H9 (cell line): ENCODE measurements around the gene TNPO1. TPM values are rescaled to one million over a fixed set of nuclear protein-coding genes. Genes with fewer than 3 reads are reported as not detected.

Source experiments
- DNase-seq: peaks from one replicate; pipeline ENCODE4 v3.0.0-alpha.2; 2017
- H2AFZ ChIP-seq: one replicate; pipeline ENCODE4 v1.6.1; 2013; ENCODE audit warnings: mild to moderate bottlenecking, low read length, control low read depth, moderate library complexity
- H2AK5ac ChIP-seq: 2 replicates; pipeline ENCODE4 v1.6.1; 2013; ENCODE audit warnings: low read length, control low read depth, mixed read lengths; ENCODE audit not compliant: insufficient read length
- H2BK120ac ChIP-seq: one replicate; pipeline ENCODE4 v1.6.1; 2013; ENCODE audit warnings: low read depth, mild to moderate bottlenecking, low read length, control low read depth, inconsistent platforms; ENCODE audit not compliant: poor library complexity, severe bottlenecking
- H2BK12ac ChIP-seq: 2 replicates; pipeline ENCODE4 v1.6.1; 2013; ENCODE audit warnings: low read length, control low read depth, mixed read lengths, low read depth; ENCODE audit not compliant: insufficient read length
- H2BK15ac ChIP-seq: 2 replicates; pipeline ENCODE4 v1.6.1; 2013; ENCODE audit warnings: low read depth, low read length, control low read depth
- H2BK20ac ChIP-seq: one replicate; pipeline ENCODE4 v1.6.1; 2013; ENCODE audit warnings: low read depth, mild to moderate bottlenecking, low read length, control low read depth, inconsistent platforms; ENCODE audit not compliant: poor library complexity, severe bottlenecking
- H2BK5ac ChIP-seq: 2 replicates; pipeline ENCODE4 v1.6.1; 2013; ENCODE audit warnings: low read length, control low read depth, mixed read lengths; ENCODE audit not compliant: insufficient read length
- H3K14ac ChIP-seq: 2 replicates; pipeline ENCODE4 v1.6.1; 2013; ENCODE audit warnings: low read length, control low read depth; ENCODE audit not compliant: insufficient read depth
- H3K18ac ChIP-seq: 2 replicates; pipeline ENCODE4 v1.6.1; 2013; ENCODE audit warnings: low read depth, mild to moderate bottlenecking, mixed read lengths, low read length, control low read depth; ENCODE audit not compliant: insufficient read length
- H3K23ac ChIP-seq: 2 replicates; pipeline ENCODE4 v1.6.1; 2013; ENCODE audit warnings: low read length, control low read depth, mixed read lengths, low read depth; ENCODE audit not compliant: insufficient read length
- H3K23me2 ChIP-seq: 2 replicates; pipeline ENCODE4 v1.6.1; 2013; ENCODE audit warnings: low read depth, mild to moderate bottlenecking, mixed read lengths, low read length, control low read depth; ENCODE audit not compliant: insufficient read length, poor library complexity, severe bottlenecking
- H3K27ac ChIP-seq: 2 replicates; pipeline ENCODE4 v1.5.1; 2013; ENCODE audit warnings: low read length, control low read depth, mixed read lengths, low read depth; ENCODE audit not compliant: insufficient read length
- H3K27me3 ChIP-seq: 2 replicates; pipeline ENCODE4 v1.6.1; 2013; ENCODE audit warnings: low read length, control low read depth, inconsistent platforms; ENCODE audit not compliant: insufficient read depth
- H3K4ac ChIP-seq: 2 replicates; pipeline ENCODE4 v1.6.1; 2013; ENCODE audit warnings: low read depth, mild to moderate bottlenecking, control low read depth, inconsistent platforms, low read length, moderate library complexity
- H3K4me1 ChIP-seq: 2 replicates; pipeline ENCODE4 v1.6.1; 2013; ENCODE audit warnings: low read length, control low read depth, inconsistent platforms; ENCODE audit not compliant: insufficient read depth
- H3K4me2 ChIP-seq: 2 replicates; pipeline ENCODE4 v1.6.1; 2013; ENCODE audit warnings: low read length, control low read depth, mixed read lengths; ENCODE audit not compliant: insufficient read length, insufficient read depth
- H3K56ac ChIP-seq: 2 replicates; pipeline ENCODE4 v1.6.1; 2013; ENCODE audit warnings: low read depth, mild to moderate bottlenecking, mixed read lengths, low read length, control low read depth; ENCODE audit not compliant: insufficient read length
- H3K79me1 ChIP-seq: 2 replicates; pipeline ENCODE4 v1.6.1; 2013; ENCODE audit warnings: low read depth, mild to moderate bottlenecking, moderate library complexity, low read length, control low read depth, inconsistent platforms; ENCODE audit not compliant: insufficient read depth, poor library complexity, severe bottlenecking
- H3K79me2 ChIP-seq: 2 replicates; pipeline ENCODE4 v1.6.1; 2013; ENCODE audit warnings: low read length, control low read depth, inconsistent platforms; ENCODE audit not compliant: insufficient read depth
- H3K9ac ChIP-seq: 2 replicates; pipeline ENCODE4 v1.6.1; 2013; ENCODE audit warnings: low read length, control low read depth, mixed read lengths; ENCODE audit not compliant: insufficient read length; ENCODE audit errors: extremely low read depth
- H3K9me3 ChIP-seq: one replicate; pipeline ENCODE4 v1.6.1; 2013; ENCODE audit warnings: low read depth, low read length, inconsistent platforms; ENCODE audit not compliant: control insufficient read depth
- H3T11ph ChIP-seq: one replicate; pipeline ENCODE4 v1.6.1; 2013; ENCODE audit warnings: mild to moderate bottlenecking, low read length, control low read depth, inconsistent platforms
- H4K20me1 ChIP-seq: one replicate; pipeline ENCODE4 v1.6.1; 2013; ENCODE audit not compliant: control insufficient read depth, insufficient read length, insufficient read depth
- H4K5ac ChIP-seq: 2 replicates; pipeline ENCODE4 v1.6.1; 2013; ENCODE audit warnings: low read depth, mild to moderate bottlenecking, mixed read lengths, low read length, control low read depth; ENCODE audit not compliant: insufficient read length
- H4K8ac ChIP-seq: replicated peaks from 2 replicates; pipeline ENCODE4 v1.6.1; 2013; ENCODE audit warnings: low read length, control low read depth, mixed read lengths, low read depth; ENCODE audit not compliant: insufficient read length
- H4K91ac ChIP-seq: 2 replicates; pipeline ENCODE4 v1.6.1; 2013; ENCODE audit warnings: low read depth, mild to moderate bottlenecking, moderate library complexity, mixed read lengths, low read length, control low read depth; ENCODE audit not compliant: insufficient read length
- H3K27ac Mint-ChIP-seq, 3 experiments: 2 replicates in 2 of 3; 3 replicates in 1 of 3; pipeline ENCODE4 v1.8.0; 2020 to 2021; ENCODE audit warnings: mixed read lengths in 3 of 3, mild to moderate bottlenecking in 1 of 3, moderate library complexity in 1 of 3
- H3K27me3 Mint-ChIP-seq: 2 replicates; pipeline ENCODE4 v1.8.0; 2021; ENCODE audit warnings: low read depth, mild to moderate bottlenecking, moderate library complexity, mixed read lengths
- H3K36me3 Mint-ChIP-seq, 3 experiments: 2 replicates in 2 of 3; 3 replicates in 1 of 3; pipeline ENCODE4 v1.8.0; 2020 to 2021; ENCODE audit warnings: low read depth in 3 of 3, mixed read lengths in 3 of 3; ENCODE audit not compliant: insufficient read depth in 1 of 3
- H3K4me1 Mint-ChIP-seq, 2 experiments: 2 replicates each; pipeline ENCODE4 v1.8.0; 2020; ENCODE audit warnings: mixed read lengths in 2 of 2
- H3K4me3 Mint-ChIP-seq, 2 experiments: 2 replicates in 1 of 2; 3 replicates in 1 of 2; pipeline ENCODE4 v1.8.0; 2020 to 2021; ENCODE audit warnings: mild to moderate bottlenecking in 2 of 2, mixed read lengths in 2 of 2, moderate library complexity in 1 of 2
- H3K9me3 Mint-ChIP-seq, 2 experiments: 2 replicates in 1 of 2; 3 replicates in 1 of 2; pipeline ENCODE4 v1.8.0; 2020; ENCODE audit warnings: mild to moderate bottlenecking in 2 of 2, mixed read lengths in 2 of 2, moderate library complexity in 1 of 2
- CTCF ChIP-seq: fragments of 200-600 bp; sonication (generic); conservative IDR thresholded peaks from 3 replicates; pipeline ENCODE4 v1.8.0; 2021; ENCODE audit warnings: antibody characterized with exemption, mild to moderate bottlenecking
- WGBS: extraction: QIAGEN DNeasy Blood & Tissue Kit; methylation state at CpG from one replicate; pipeline ENCODE4 v1.1.7; 2013; ENCODE audit warnings: missing lambda C conversion rate, low lambda C conversion rate, mixed read lengths; ENCODE audit not compliant: insufficient read length; ENCODE audit errors: extremely low coverage; 5-methylcytosine and 5-hydroxymethylcytosine counted together
- total RNA-seq: library from RNA; stranded (reverse); gene quantifications from 2 replicates; pipeline ENCODE4 v1.2.1, GENCODE V29; 2021

Gene TNPO1
- total RNA-seq, 1 experiment from 2014 or later: 164 TPM

- H3K23ac ChIP-seq: no peak overlapping the region
- no peak overlapping the region for H2AFZ ChIP-seq
- TF ChIP-seq CTCF: no peak
- Mint-ChIP-seq H3K27ac (no peak overlapping the region), H3K27me3 (no peaks in the 10 kb centered on the region), H3K9me3 (no peaks in the 10 kb centered on the region), H3K4me3 (no peak overlapping the region), H3K4me1 (no peaks in the 10 kb centered on the region), H3K36me3 (no peaks in the 10 kb centered on the region; a peak in 1 of 7 replicates)
- no peak overlapping the region for H3K18ac ChIP-seq
- H2BK120ac ChIP-seq: no peak overlapping the region
- H3K4me1 ChIP-seq: no peaks in the 10 kb centered on the region
- no peak overlapping the region for H3T11ph ChIP-seq
- no peaks in the 10 kb centered on the region for H3K79me1 ChIP-seq
- no peak overlapping the region for H2BK12ac ChIP-seq
- H2BK20ac ChIP-seq: no peak overlapping the region
- no peak overlapping the region for H3K14ac ChIP-seq
- no peak overlapping the region for H3K4me2 ChIP-seq
- no peak overlapping the region for H4K8ac ChIP-seq
- no peak overlapping the region for H2BK5ac ChIP-seq
- no peaks in the 10 kb centered on the region for H4K20me1 ChIP-seq
- H3K23me2 ChIP-seq: no peaks in the 10 kb centered on the region
- no peak overlapping the region for H2AK5ac ChIP-seq
- H4K5ac ChIP-seq: no peak overlapping the region
- H3K79me2 ChIP-seq: no peaks in the 10 kb centered on the region
- H3K27ac ChIP-seq: no peak overlapping the region
- no peak overlapping the region for H3K56ac ChIP-seq
- no CpG with 5 or more reads among the region's 4 CpGs for WGBS
- no peaks in the 10 kb centered on the region for H3K9me3 ChIP-seq
- H3K4ac ChIP-seq: no peak overlapping the region
- no peak overlapping the region for H4K91ac ChIP-seq
- DNase-seq: no peak
- no peaks in the 10 kb centered on the region for H3K27me3 ChIP-seq
- no peak overlapping the region for H2BK15ac ChIP-seq
- no peak overlapping the region for H3K9ac ChIP-seq
Observed at GRCh38 chr5:72770266-72770665, 46.2 kb upstream of the TNPO1 start.
